Omental fat pad (tissue), 4 donors: ENCODE results near the gene HEBP2. TPM values are rescaled to one million over a fixed set of nuclear protein-coding genes. Genes with fewer than 3 reads are reported as not detected.

Experiments used
- ATAC-seq: fragments of 150-250 bp; one replicate; pipeline ENCODE4 v1.9.1; 2016; ENCODE audit warnings: mild to moderate bottlenecking, moderate library complexity; ENCODE audit not compliant: low FRiP score
- DNase-seq: peaks from one replicate; pipeline ENCODE4 v3.0.0-alpha.2; 2019; ENCODE audit warnings: low spot score
- CTCF ChIP-seq, 3 donors: fragments of 450-650 bp; IDR thresholded peaks; one replicate each; pipeline ENCODE4 v1.5.1; 2016 to 2017; ENCODE audit warnings: antibody characterized with exemption in 3 of 3, mild to moderate bottlenecking in 3 of 3, moderate library complexity in 2 of 3
- total RNA-seq, 4 donors: library from RNA; depleted of rRNA; stranded (reverse); fragments of >200 nt; gene quantifications; one replicate each; pipeline ENCODE4 v1.1.0, GENCODE V29; 2016

The HEBP2 gene
- total RNA-seq, 4 donors from 2014 or later = 118 to 282 (median 205) TPM

GRCh38 chr6:138386897-138387296 lies 17.1 kb upstream of the HEBP2 start:
- ATAC-seq = no peak
- no peak for DNase-seq
- no peak for TF ChIP-seq CTCF (IDR thresholded peaks at IDR 0.05)

- ATAC-seq (no peak), DNase-seq (no peak)
These were observed 16.2 kb upstream of the HEBP2 start for GRCh38 chr6:138387577-138388368.

DNA sequence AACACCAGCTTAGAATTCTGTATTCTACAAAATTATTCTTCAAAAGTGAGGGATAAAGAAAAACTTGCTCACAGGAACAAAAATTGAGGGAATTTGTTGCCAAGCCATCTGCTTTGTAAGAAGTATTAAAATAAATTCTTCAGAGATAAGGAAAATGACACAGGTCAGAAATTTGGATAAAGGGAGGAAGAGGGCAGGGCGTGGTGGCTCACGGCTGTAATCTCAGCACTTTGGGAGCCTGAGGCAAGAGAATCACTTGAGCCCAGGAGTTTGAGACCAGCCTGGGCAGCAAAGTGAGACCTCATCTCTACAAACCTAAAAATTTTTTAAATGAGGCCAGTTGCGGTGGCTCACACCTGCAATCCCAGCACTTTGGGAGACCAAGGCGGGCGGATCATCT lies 14.5 kb upstream of the HEBP2 start:
- ATAC-seq (no peak), DNase-seq (no peak)
- TF ChIP-seq CTCF (IDR thresholded peaks at IDR 0.05) = no peak

More at GRCh38 chr6:138387577-138388368, 16.2 kb upstream of the HEBP2 start:
- TF ChIP-seq CTCF (IDR thresholded peaks at IDR 0.05) = no peak

DNA sequence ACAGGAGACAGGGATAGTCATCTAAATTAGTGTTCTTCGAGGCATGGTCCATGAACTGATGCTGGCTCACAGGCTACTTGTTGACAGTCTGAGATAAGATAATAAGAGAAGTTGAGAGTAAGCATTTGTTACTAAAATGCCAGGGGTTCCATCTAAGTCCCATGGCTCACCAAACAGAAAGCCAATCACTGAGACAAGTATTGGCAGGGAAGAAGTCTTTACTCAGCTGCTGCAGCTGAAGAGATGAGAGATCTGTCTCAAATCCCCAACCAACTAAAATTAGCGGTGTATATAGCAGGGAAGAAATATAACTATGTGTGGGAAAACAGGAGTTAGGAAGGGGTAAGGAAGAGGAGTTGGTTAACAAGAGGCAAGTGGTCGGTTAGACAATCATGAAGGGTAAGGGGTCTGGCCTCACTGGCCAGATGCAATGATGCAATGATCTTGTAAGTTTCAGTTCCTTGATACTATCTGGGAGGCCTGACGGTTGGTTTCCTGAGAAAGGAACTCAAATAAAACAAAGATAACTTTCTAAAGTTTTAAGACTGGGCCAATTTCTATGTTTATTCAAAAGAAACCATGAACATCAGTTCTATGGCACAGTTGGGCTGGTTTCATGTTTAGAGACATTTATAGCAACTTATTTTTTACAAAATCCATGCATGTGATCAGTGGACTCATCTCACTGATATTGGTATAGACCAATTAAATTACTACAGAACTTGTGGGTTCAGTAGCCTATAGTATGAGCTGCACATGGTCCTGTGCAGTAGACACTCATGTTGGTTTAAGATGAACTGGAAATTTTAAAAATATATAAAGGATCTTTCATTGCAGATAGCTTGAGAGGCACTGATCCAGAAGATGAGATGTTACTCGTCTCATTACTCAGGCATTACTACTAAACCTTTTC lies 9.9 kb upstream of the HEBP2 start:
- ATAC-seq = no peak
- DNase-seq = no peak
- TF ChIP-seq CTCF (IDR thresholded peaks at IDR 0.05) = no peak

DNA sequence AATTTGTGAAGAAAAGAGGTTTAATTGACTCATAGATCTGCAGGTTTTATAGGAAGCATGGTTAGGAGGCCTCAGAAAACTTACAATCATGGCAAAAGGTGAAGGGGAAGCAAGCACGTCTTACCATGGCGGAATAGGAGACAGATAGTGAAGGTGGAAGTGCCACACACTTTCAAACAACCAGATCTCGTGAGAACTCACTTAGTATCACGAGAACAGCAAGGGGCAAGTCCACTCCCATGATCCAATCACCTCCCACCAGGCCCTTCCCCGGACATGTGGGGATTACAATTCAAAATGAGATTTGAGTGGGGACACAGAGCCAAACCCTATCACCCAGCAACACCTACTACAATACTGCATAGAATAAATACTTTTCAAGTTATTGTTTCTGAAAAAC lies 7.3 kb upstream of the HEBP2 start:
- TF ChIP-seq CTCF (IDR thresholded peaks at IDR 0.05) = no peak
- DNase-seq (no peak), ATAC-seq (no peak)

- no peak for DNase-seq
- TF ChIP-seq CTCF (IDR thresholded peaks at IDR 0.05) = no peak
- no peak for ATAC-seq
These were observed 6.6 kb upstream of the HEBP2 start for GRCh38 chr6:138397128-138398122.
